ENCODE results near the gene MFNG. TPM values are rescaled to one million over a fixed set of nuclear protein-coding genes. Genes with fewer than 3 reads are reported as not detected.
A peak's percentile ranks its signal among the peaks of the same experiment; 100 is the strongest.

Gene MFNG
- total RNA-seq, 2 donors from 2014 or later = 139 to 150 TPM

GRCh38 chr22:37484480-37485394 lies 1.4 kb downstream of the MFNG start:
- Mint-ChIP-seq H3K4me1 (peaks cover 58% of the 10 kb centered on the region), H3K27ac (peak overlapping the region; percentile 95), H3K36me3 (ENCODE audit: low read depth) (peaks cover 3% of the 10 kb centered on the region), H3K4me3 (peak overlapping the region; percentile 96), H3K27me3 (no peaks in the 10 kb centered on the region)
- peak; percentile 53 to 69 (median 59) for DNase-seq
- ATAC-seq = peak; percentile 75
- no peaks in the 10 kb centered on the region for H3K9me3 ChIP-seq (ENCODE audit: control insufficient read depth, low read length, poor library complexity, severe bottlenecking)

DNA sequence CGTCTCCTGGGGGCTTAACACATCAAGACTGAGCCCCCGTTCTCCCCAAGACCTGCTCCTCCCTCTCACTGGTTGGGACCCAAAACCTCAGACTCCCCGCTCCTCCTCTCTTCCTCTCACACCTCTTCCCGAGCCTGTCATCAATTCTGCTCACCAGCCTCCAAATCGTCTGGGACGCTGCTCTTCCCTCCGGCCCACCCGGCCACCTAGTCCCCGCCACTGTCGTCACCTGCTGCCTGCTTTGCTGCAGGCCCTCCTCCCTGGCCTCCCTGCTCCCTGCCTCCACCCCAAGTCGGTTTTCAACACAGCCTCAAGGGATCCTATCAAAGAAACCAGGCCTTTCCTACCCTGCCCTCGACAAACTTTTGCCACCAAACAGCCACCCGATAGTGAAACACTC lies 3.1 kb downstream of the MFNG start:
- H3K9me3 ChIP-seq (ENCODE audit: control insufficient read depth, low read length, poor library complexity, severe bottlenecking) = no peaks in the 10 kb centered on the region
- Mint-ChIP-seq H3K27ac (peak overlapping the region; percentile 95), H3K4me1 (peaks cover 51% of the 10 kb centered on the region), H3K36me3 (ENCODE audit: low read depth) (peaks cover 3% of the 10 kb centered on the region), H3K27me3 (no peaks in the 10 kb centered on the region), H3K4me3 (peak overlapping the region; percentile 96)
- no peak for DNase-seq
- no peak for ATAC-seq

- peak overlapping the region; percentile 57 for H3K4me3 Mint-ChIP-seq
- peaks cover 3% of the 10 kb centered on the region for H3K36me3 Mint-ChIP-seq (ENCODE audit: low read depth)
- ATAC-seq = no peak
- no peaks in the 10 kb centered on the region for H3K9me3 ChIP-seq (ENCODE audit: control insufficient read depth, low read length, poor library complexity, severe bottlenecking)
- no peak for DNase-seq
- H3K27ac Mint-ChIP-seq = peak overlapping the region; percentile 95
- no peaks in the 10 kb centered on the region for H3K27me3 Mint-ChIP-seq
- peaks cover 47% of the 10 kb centered on the region for H3K4me1 Mint-ChIP-seq
Measured at GRCh38 chr22:37482244-37482643, 3.9 kb downstream of the MFNG start.

DNA sequence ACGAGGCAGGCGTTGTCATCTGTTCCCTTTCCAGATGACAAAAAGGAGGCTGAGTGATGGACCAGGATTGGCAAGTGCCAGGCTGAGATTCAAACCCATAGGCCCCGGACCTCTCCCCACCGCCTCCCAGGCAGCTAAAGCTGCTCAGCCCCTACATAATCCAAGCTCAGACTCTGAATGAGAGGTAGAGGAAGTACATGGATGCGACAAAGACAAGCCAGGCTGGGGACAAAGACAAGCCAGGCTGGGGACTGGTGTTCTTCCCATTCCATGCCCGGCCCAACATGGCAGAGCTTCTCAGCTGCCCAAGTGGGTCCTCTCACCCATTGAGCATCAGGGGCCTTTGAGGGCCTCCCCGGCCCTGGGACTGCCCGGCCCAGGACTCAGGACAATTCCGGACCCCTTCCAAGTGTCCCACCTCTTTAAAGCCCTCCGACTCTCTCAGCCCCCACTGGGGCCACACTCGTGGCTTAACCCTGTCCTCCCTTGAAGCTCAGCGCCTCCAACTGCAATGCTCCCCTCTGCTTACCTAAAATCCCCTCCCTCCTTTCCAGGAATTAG lies 4.8 kb downstream of the MFNG start:
- Mint-ChIP-seq H3K27me3 (no peaks in the 10 kb centered on the region), H3K4me3 (peak overlapping the region; percentile 71), H3K27ac (peak overlapping the region; percentile 95), H3K36me3 (ENCODE audit: low read depth) (peaks cover 3% of the 10 kb centered on the region), H3K4me1 (peaks cover 39% of the 10 kb centered on the region)
- DNase-seq (no peak), ATAC-seq (no peak)
- H3K9me3 ChIP-seq (ENCODE audit: control insufficient read depth, low read length, poor library complexity, severe bottlenecking) = no peaks in the 10 kb centered on the region

- Mint-ChIP-seq H3K4me1 (peaks cover 40% of the 10 kb centered on the region), H3K27ac (peak overlapping the region; percentile 95), H3K36me3 (ENCODE audit: low read depth) (peaks cover 3% of the 10 kb centered on the region), H3K4me3 (peak overlapping the region; percentile 71), H3K27me3 (no peaks in the 10 kb centered on the region)
- DNase-seq (no peak), ATAC-seq (no peak)
- H3K9me3 ChIP-seq (ENCODE audit: control insufficient read depth, low read length, poor library complexity, severe bottlenecking) = no peaks in the 10 kb centered on the region
Measured at GRCh38 chr22:37480387-37481346, 5.5 kb downstream of the MFNG start.

- Mint-ChIP-seq H3K27ac (peak overlapping the region; percentile 51), H3K36me3 (ENCODE audit: low read depth) (peaks cover 3% of the 10 kb centered on the region), H3K27me3 (no peaks in the 10 kb centered on the region), H3K4me1 (peaks cover 33% of the 10 kb centered on the region), H3K4me3 (peak overlapping the region; percentile 3)
- H3K9me3 ChIP-seq (ENCODE audit: control insufficient read depth, low read length, poor library complexity, severe bottlenecking) = no peaks in the 10 kb centered on the region
- ATAC-seq (no peak), DNase-seq (no peak)
Measured at GRCh38 chr22:37479196-37479595, 7.0 kb downstream of the MFNG start.

DNA sequence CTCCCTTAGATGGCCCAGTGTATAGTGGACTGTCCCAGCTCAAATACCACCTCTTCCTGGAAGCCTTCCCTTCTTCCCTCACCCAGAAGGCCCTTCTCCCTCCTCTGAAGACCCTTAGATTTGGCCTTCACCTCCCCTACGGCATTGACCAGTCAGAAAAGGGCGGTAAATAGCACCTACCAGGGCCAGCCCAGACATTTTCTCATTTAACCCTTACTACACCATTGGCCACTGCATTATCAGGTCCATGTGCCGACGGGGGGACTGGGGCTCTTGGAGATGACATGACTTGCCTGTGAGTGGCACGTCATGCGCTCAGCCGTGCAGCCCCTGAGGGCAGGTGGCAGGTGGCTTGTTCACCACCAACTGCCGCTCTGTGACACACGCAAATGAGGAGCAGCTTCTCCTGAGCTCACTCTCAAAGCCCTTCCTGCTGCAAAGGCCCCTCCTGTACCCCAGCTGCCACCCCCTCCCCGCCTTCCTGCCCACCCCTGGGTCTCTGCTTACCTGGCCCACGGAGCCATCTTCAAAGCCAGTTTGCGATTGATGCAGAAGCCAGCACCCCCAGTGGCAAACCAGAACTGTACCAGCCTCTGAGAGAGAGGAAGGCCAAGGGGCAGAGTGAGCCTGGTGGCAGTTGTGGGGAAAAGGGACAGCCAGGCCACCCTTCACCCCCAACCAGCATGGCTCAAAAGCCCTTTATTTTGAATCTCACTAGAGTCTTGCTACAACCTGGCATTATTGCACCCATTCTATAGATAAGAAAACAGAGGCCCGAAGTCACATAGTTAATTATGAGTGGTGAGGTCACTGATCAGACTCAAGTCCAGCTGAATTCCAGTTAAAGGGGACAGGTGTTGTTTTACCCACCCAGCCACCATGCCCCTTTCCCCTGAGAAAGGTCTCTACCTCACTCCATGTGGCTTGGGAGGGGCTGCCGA lies 9.5 kb downstream of the MFNG start:
- Mint-ChIP-seq H3K4me1 (peaks cover 11% of the 10 kb centered on the region), H3K4me3 (no peak overlapping the region), H3K27me3 (no peaks in the 10 kb centered on the region), H3K36me3 (ENCODE audit: low read depth) (peaks cover 3% of the 10 kb centered on the region), H3K27ac (peak overlapping the region; percentile 11)
- no peak for DNase-seq
- no peaks in the 10 kb centered on the region for H3K9me3 ChIP-seq (ENCODE audit: control insufficient read depth, low read length, poor library complexity, severe bottlenecking)
- no peak for ATAC-seq

DNA sequence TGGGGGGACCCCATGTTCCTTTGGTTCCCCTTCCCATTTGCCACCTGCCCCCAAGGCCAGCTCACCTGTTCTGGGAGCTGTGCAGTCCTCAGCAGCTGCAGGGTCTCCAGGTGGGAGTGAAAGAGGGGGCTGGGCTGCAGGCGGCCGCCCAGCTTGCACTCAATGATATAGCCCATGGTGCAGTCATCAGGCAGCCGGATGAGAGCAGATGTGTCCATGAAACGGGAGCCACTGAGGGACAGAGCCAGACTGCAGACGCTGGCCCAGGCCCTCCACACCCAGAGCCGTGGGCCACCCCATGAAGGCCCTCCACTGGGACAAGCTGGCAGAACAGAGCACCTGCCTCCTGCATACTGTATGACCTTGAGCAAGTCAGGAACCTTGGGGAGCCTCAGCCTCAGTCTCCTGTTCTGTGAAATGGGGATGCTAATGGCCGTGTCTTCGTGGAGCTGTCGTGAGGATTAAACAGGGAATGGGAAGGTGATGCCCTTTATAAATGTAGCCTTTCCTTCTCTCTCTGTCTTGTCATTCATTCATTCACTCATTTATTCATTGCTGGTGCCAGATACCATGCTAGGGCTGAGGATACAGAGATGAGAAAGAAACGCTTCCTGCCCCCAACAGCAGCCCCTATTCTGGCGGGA lies 11.6 kb downstream of the MFNG start:
- Mint-ChIP-seq H3K4me1 (peaks cover 12% of the 10 kb centered on the region), H3K4me3 (no peak overlapping the region), H3K27ac (peak overlapping the region; percentile 37), H3K36me3 (ENCODE audit: low read depth) (peaks cover 6% of the 10 kb centered on the region), H3K27me3 (no peaks in the 10 kb centered on the region)
- ATAC-seq (no peak), DNase-seq (no peak)
- H3K9me3 ChIP-seq (ENCODE audit: control insufficient read depth, low read length, poor library complexity, severe bottlenecking) = no peaks in the 10 kb centered on the region

GRCh38 chr22:37473437-37473946 lies 12.7 kb downstream of the MFNG start:
- DNase-seq (no peak), ATAC-seq (no peak)
- Mint-ChIP-seq H3K27me3 (no peaks in the 10 kb centered on the region), H3K27ac (no peak overlapping the region), H3K4me3 (no peak overlapping the region), H3K4me1 (peaks cover 15% of the 10 kb centered on the region), H3K36me3 (ENCODE audit: low read depth) (peaks cover 6% of the 10 kb centered on the region)
- no peaks in the 10 kb centered on the region for H3K9me3 ChIP-seq (ENCODE audit: control insufficient read depth, low read length, poor library complexity, severe bottlenecking)

GRCh38 chr22:37472418-37473006 lies 13.7 kb downstream of the MFNG start:
- peak; percentile 25 to 49 (median 28) for DNase-seq
- H3K4me3 Mint-ChIP-seq = no peak overlapping the region
- no peaks in the 10 kb centered on the region for H3K9me3 ChIP-seq (ENCODE audit: control insufficient read depth, low read length, poor library complexity, severe bottlenecking)
- peak; percentile 60 for ATAC-seq
- H3K36me3 Mint-ChIP-seq (ENCODE audit: low read depth) = peaks cover 6% of the 10 kb centered on the region
- no peak overlapping the region for H3K27ac Mint-ChIP-seq
- H3K4me1 Mint-ChIP-seq = peaks cover 19% of the 10 kb centered on the region
- H3K27me3 Mint-ChIP-seq = no peaks in the 10 kb centered on the region

- peaks cover 6% of the 10 kb centered on the region for H3K36me3 Mint-ChIP-seq (ENCODE audit: low read depth)
- DNase-seq = no peak
- peaks cover 19% of the 10 kb centered on the region for H3K4me1 Mint-ChIP-seq
- H3K9me3 ChIP-seq (ENCODE audit: control insufficient read depth, low read length, poor library complexity, severe bottlenecking) = no peaks in the 10 kb centered on the region
- H3K27ac Mint-ChIP-seq = no peak overlapping the region
- H3K4me3 Mint-ChIP-seq = no peak overlapping the region
- ATAC-seq = no peak
- H3K27me3 Mint-ChIP-seq = no peaks in the 10 kb centered on the region
Measured at GRCh38 chr22:37471727-37472417, 14.3 kb downstream of the MFNG start.

Data from T-helper 17 cell (primary cell).